ENCODE measurements around the gene H1-8.

Gene H1-8

DNA sequence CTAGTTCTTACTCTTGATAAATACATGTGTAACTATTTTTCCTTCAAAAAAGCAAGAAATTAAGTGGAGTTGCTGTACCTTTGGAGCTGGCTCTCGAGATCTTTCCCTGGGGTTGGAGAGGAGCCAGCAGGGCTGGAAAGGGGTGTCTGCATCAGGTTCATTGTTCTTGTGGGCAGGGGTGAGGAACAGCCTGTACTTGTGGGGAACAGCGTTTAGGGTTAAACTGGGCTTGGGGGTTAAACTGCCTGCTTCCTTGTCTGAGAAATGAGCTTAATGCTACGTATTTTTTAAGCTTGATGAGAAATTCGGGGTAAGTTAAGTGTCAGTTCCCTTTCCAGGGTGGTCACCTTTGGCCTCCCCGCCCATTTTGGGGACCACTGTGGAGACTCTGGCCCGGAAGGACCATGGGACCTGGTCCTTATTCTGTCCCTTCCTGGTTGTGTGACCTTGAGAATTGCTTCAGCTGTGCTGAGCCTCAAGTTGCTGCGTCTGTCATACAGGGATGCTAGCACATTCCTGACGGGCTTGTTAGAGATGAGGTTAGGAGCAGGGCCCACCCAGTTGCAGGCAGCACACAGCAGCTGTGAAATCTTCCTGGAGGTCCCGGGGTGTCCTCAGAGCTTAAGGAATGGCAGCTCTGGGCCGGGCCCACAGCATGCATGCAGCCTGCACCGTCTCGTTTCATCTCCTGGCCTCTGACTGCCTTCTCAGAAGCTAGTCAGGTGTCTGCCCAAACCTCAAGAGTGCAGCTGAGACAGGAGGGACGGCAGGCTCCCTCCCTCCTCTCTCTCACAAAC is 11.6 kb downstream of the H1-8 start:
- no peak for DNase-seq (ENCODE audit: low read depth)
- TF ChIP-seq CTCF (conservative IDR thresholded peaks at IDR 0.05; ENCODE audit: low read depth, low read length): no peak
- no peak overlapping the region for H3K4me3 ChIP-seq (ENCODE audit: low read length)

DNA sequence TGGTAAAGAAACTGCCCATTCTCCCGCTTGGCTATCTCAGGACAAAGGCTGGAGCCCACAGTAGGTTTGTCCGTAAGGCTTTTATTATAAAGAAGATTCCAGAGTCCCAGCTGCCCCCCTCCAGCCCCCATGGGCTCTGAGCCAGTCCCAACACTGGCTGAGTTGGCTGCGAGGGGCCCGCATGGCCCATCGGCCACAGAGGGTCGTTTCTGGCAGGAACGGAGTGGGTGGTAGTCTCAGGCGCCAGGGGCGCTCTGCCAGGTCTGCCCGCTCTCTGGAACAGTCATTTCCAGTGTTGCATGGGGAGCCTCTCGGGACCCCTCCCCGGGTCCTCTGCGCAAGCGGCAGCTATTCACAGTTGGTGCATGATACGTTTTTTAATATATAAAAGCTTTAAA is 12.2 kb downstream of the H1-8 start:
- no peak for TF ChIP-seq CTCF (conservative IDR thresholded peaks at IDR 0.05; ENCODE audit: low read depth, low read length)
- H3K4me3 ChIP-seq (ENCODE audit: low read length): no peak overlapping the region
- no peak for DNase-seq (ENCODE audit: low read depth)

GRCh38 chr3:129555616-129556357 is 12.8 kb downstream of the H1-8 start:
- no peak for TF ChIP-seq CTCF (conservative IDR thresholded peaks at IDR 0.05; ENCODE audit: low read depth, low read length)
- H3K4me3 ChIP-seq (ENCODE audit: low read length): no peak overlapping the region
- no peak for DNase-seq (ENCODE audit: low read depth)

DNA sequence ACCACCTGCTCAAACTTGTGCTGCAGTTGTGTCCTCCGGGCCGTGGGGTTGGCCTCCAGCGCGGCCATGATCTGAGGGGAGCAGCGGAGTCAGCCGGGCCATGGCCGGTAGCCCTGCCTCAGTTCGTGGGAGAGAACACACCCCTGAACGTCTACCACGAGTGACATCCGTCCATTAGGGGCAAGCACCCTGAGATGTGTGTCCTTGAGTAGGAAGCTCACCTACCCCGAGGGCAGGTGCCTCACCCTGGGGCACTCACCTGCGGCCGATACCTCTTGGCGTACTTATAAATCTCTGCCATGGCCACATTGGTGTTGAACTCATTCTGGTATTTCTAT is 13.4 kb downstream of the H1-8 start:
- H3K4me3 ChIP-seq (ENCODE audit: low read length): no peak overlapping the region
- no peak for DNase-seq (ENCODE audit: low read depth)
- no peak for TF ChIP-seq CTCF (conservative IDR thresholded peaks at IDR 0.05; ENCODE audit: low read depth, low read length)

DNA sequence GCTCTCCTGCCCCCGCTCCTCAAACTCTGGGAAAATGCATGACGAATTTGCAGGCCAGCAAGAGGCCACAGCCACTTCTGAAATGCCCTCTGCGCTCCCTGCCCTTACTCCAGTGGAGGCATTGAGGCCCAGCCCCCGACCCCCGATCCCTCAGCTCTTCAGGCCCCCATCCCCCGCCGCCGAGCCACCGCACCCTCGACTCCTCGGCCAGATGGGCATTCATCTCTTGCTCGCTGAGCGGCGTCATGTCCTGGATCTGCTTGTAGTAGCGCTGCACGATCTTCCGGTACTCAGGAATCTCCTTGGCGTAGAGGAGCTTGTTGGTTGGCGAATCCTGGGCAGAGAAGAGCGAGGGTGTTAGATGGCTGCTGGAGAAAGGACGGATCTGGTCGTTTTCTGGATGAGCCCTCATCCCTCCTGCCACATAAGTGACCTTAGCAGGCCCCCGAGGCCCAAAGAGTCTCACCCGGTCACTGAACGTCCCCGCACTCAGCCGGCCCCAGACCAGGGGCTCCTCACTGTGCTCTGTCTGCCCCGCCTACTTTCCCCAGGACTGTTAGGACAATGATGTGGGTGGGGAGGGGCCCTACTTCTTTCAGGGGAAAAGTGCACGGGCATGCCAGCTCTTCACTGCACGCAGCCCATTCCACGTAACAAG is 14.0 kb downstream of the H1-8 start:
- no peak overlapping the region for H3K4me3 ChIP-seq (ENCODE audit: low read length)
- no peak for TF ChIP-seq CTCF (conservative IDR thresholded peaks at IDR 0.05; ENCODE audit: low read depth, low read length)
- DNase-seq (ENCODE audit: low read depth): no peak

DNA sequence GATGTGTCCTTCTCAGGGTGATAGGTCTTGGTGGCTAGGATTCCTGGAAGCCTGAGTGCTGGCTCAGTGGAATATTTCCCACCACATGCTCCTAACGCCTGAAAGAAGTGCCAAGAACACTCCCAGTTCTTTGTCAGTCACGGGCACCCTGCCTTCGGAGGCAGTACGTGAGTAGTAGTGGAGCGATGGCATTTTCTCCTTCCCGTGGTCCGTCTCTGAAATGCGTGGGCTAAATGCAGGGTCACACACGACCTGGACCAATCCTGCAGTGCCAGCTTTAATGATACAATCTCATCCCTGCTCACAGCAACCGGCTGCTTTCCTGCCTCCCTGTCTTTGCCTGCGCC is 14.5 kb downstream of the H1-8 start:
- no peak for DNase-seq (ENCODE audit: low read depth)
- TF ChIP-seq CTCF (conservative IDR thresholded peaks at IDR 0.05; ENCODE audit: low read depth, low read length): no peak
- H3K4me3 ChIP-seq (ENCODE audit: low read length): no peak overlapping the region
